IMR-90 (cell line): ENCODE results near the gene PGA4. TPM values are rescaled to one million over a fixed set of nuclear protein-coding genes. Genes with fewer than 3 reads are reported as not detected.

Experiments used
- ATAC-seq: fragments of 200-7000 bp; cut with Tn5 transposase; 2 replicates; pipeline ENCODE4 v1.9.1; 2020; ENCODE audit warnings: low read depth, mild to moderate bottlenecking, moderate library complexity
- BruUV-seq: library from RNA; stranded (reverse); fragments of 400-500 nt; replicated peaks from 2 replicates; lab custom pipeline; 2021; lab: Mats Ljungman, UMichigan
- CTCF ChIA-PET: fragments of 300-600 bp; formaldehyde crosslinking; extraction: SDS; loops from one replicate; lab custom pipeline; 2021; ENCODE audit warnings: antibody characterized with exemption; lab: Yijun Ruan, JAX
- POLR2A ChIA-PET: fragments of 300-600 bp; sonication (Branson Sonifier 250); formaldehyde crosslinking; loops from one replicate; lab custom pipeline; 2022; ENCODE audit warnings: antibody characterized with exemption; ENCODE audit not compliant: unreplicated experiment; lab: Charles Lee
- DNase-seq: peaks from one replicate; pipeline ENCODE4 v3.0.0; 2013
- H2AFZ ChIP-seq: replicated peaks from 2 replicates; pipeline ENCODE3; 2013; ENCODE audit warnings: low read length, mild to moderate bottlenecking; ENCODE audit not compliant: poor library complexity
- H2AK5ac ChIP-seq: 2 replicates; pipeline ENCODE4 v1.6.1; 2013; ENCODE audit warnings: low read depth, low read length, inconsistent platforms
- H2AK9ac ChIP-seq: replicated peaks from 2 replicates; pipeline ENCODE3; 2013; ENCODE audit warnings: mild to moderate bottlenecking, low read depth, low read length, moderate library complexity; ENCODE audit not compliant: poor library complexity
- H2BK120ac ChIP-seq: 2 replicates; pipeline ENCODE4 v1.6.1; 2013; ENCODE audit warnings: low read depth, low read length, inconsistent platforms
- H2BK15ac ChIP-seq: 3 replicates; pipeline ENCODE4 v1.6.1; 2013; ENCODE audit warnings: low read depth, low read length, inconsistent platforms
- H2BK20ac ChIP-seq: 2 replicates; pipeline ENCODE4 v1.6.1; 2013; ENCODE audit warnings: low read depth, mild to moderate bottlenecking, inconsistent platforms, low read length, moderate library complexity
- H2BK5ac ChIP-seq: 2 replicates; pipeline ENCODE4 v1.6.1; 2013; ENCODE audit warnings: mild to moderate bottlenecking, low read depth, low read length, inconsistent platforms; ENCODE audit not compliant: poor library complexity, severe bottlenecking
- H3K14ac ChIP-seq: replicated peaks from 2 replicates; pipeline ENCODE4 v1.6.1; 2013; ENCODE audit warnings: low read depth, low read length, inconsistent platforms
- H3K18ac ChIP-seq: 2 replicates; pipeline ENCODE4 v1.6.1; 2013; ENCODE audit warnings: low read depth, low read length, control low read depth
- H3K23ac ChIP-seq: 2 replicates; pipeline ENCODE4 v1.6.1; 2013; ENCODE audit warnings: low read depth, low read length, inconsistent platforms
- H3K27ac ChIP-seq: 2 replicates; pipeline ENCODE4 v1.5.1; 2013; ENCODE audit warnings: mild to moderate bottlenecking, control low read depth, low read length; ENCODE audit not compliant: insufficient read depth
- H3K27me3 ChIP-seq: 2 replicates; pipeline ENCODE4 v1.6.1; 2013; ENCODE audit warnings: low read length; ENCODE audit not compliant: control insufficient read depth, insufficient read depth
- H3K36me3 ChIP-seq: 2 replicates; pipeline ENCODE4 v1.6.1; 2013; ENCODE audit warnings: low read length, mixed read lengths; ENCODE audit not compliant: control insufficient read depth, insufficient read depth
- H3K4ac ChIP-seq: 2 replicates; pipeline ENCODE4 v1.6.1; 2013; ENCODE audit warnings: low read depth, low read length, inconsistent platforms
- H3K4me1 ChIP-seq: 2 replicates; pipeline ENCODE4 v1.6.1; 2013; ENCODE audit warnings: low read length, mixed read lengths; ENCODE audit not compliant: control insufficient read depth, insufficient read depth
- H3K4me2 ChIP-seq: 2 replicates; pipeline ENCODE4 v1.6.1; 2013; ENCODE audit warnings: low read depth, mild to moderate bottlenecking, control low read depth, low read length, moderate library complexity
- H3K4me3 ChIP-seq: 2 replicates; pipeline ENCODE4 v1.5.1; 2013; ENCODE audit warnings: low read depth, mild to moderate bottlenecking, control low read depth, low read length, moderate library complexity; ENCODE audit not compliant: insufficient read depth
- H3K56ac ChIP-seq: 2 replicates; pipeline ENCODE4 v1.6.1; 2013; ENCODE audit warnings: low read length, inconsistent platforms; ENCODE audit not compliant: insufficient read depth; ENCODE audit errors: extremely low read depth
- H3K79me1 ChIP-seq, 2 experiments: 2 replicates each; pipeline ENCODE4 v1.6.1; 2013; ENCODE audit warnings: low read length in 2 of 2, inconsistent platforms in 1 of 2, low read depth in 1 of 2
- H3K9ac ChIP-seq: 2 replicates; pipeline ENCODE4 v1.6.1; 2013; ENCODE audit warnings: low read depth, low read length, control low read depth
- H3K9me1 ChIP-seq: 2 replicates; pipeline ENCODE4 v1.6.1; 2013; ENCODE audit warnings: low read length, inconsistent platforms; ENCODE audit not compliant: insufficient read depth
- H3K9me3 ChIP-seq: 2 replicates; pipeline ENCODE4 v1.6.1; 2013; ENCODE audit warnings: low read length; ENCODE audit not compliant: control insufficient read depth, insufficient read depth
- H4K20me1 ChIP-seq: 2 replicates; pipeline ENCODE4 v1.6.1; 2013; ENCODE audit warnings: low read length, inconsistent platforms; ENCODE audit not compliant: insufficient read depth
- H4K5ac ChIP-seq: 2 replicates; pipeline ENCODE4 v1.6.1; 2013; ENCODE audit warnings: mild to moderate bottlenecking, low read depth, low read length, control low read depth
- H4K8ac ChIP-seq, 2 experiments: 2 replicates each; pipeline ENCODE4 v1.6.1; 2013; ENCODE audit warnings: low read depth in 2 of 2, low read length in 2 of 2, control low read depth in 1 of 2, inconsistent platforms in 1 of 2
- H4K91ac ChIP-seq: 2 replicates; pipeline ENCODE4 v1.6.1; 2013; ENCODE audit warnings: low read depth, low read length, inconsistent platforms; ENCODE audit not compliant: insufficient read depth
- BHLHE40 ChIP-seq: fragments of 150-350 bp; IDR thresholded peaks from 2 replicates; pipeline ENCODE4 v1.6.1; 2016; ENCODE audit warnings: mild to moderate bottlenecking, low read depth, low read length
- CEBPB ChIP-seq: IDR thresholded peaks from 2 replicates; pipeline ENCODE4 v1.6.1; 2012; ENCODE audit warnings: low read depth, low read length, improper control_type of control experiment
- CHD1 ChIP-seq: IDR thresholded peaks from 2 replicates; pipeline ENCODE4 v1.6.1; 2012; ENCODE audit warnings: low read depth, low read length, improper control_type of control experiment
- ELK1 ChIP-seq: fragments of 150-350 bp; IDR thresholded peaks from 2 replicates; pipeline ENCODE4 v1.6.1; 2016; ENCODE audit warnings: low read depth, mild to moderate bottlenecking, low read length, moderate library complexity, borderline replicate concordance
- FOS ChIP-seq: fragments of 150-350 bp; IDR thresholded peaks from 2 replicates; pipeline ENCODE4 v1.6.1; 2016; ENCODE audit warnings: low read depth, low read length
- MAFK ChIP-seq: IDR thresholded peaks from 2 replicates; pipeline ENCODE4 v1.6.1; 2012; ENCODE audit warnings: low read depth, low read length, improper control_type of control experiment
- MAZ ChIP-seq: IDR thresholded peaks from 2 replicates; pipeline ENCODE4 v1.6.1; 2012; ENCODE audit warnings: low read depth, mild to moderate bottlenecking, low read length, improper control_type of control experiment, moderate library complexity, borderline replicate concordance
- MXI1 ChIP-seq: IDR thresholded peaks from 2 replicates; pipeline ENCODE4 v1.6.1; 2012; ENCODE audit warnings: low read depth, mild to moderate bottlenecking, low read length, moderate library complexity, borderline replicate concordance
- NFE2L2 ChIP-seq: fragments of 150-350 bp; IDR thresholded peaks from 2 replicates; pipeline ENCODE4 v1.6.1; 2016; ENCODE audit warnings: low read depth, mild to moderate bottlenecking, low read length
- POLR2A ChIP-seq: IDR thresholded peaks from 2 replicates; pipeline ENCODE4 v1.6.1; 2012; ENCODE audit warnings: mild to moderate bottlenecking, low read depth, low read length
- RAD21 ChIP-seq: IDR thresholded peaks from 2 replicates; pipeline ENCODE4 v1.6.1; 2012; ENCODE audit warnings: low read length, improper control_type of control experiment
- RCOR1 ChIP-seq: IDR thresholded peaks from 2 replicates; pipeline ENCODE4 v1.6.1; 2012; ENCODE audit warnings: mild to moderate bottlenecking, low read length, improper control_type of control experiment; ENCODE audit not compliant: insufficient replicate concordance
- RFX5 ChIP-seq: IDR thresholded peaks from 2 replicates; pipeline ENCODE4 v1.8.0; 2012; ENCODE audit warnings: low read depth, mild to moderate bottlenecking, low read length, moderate library complexity
- SMC3 ChIP-seq: fragments of 150-350 bp; IDR thresholded peaks from 2 replicates; pipeline ENCODE4 v1.6.1; 2016; ENCODE audit warnings: low read depth, mild to moderate bottlenecking, antibody characterized with exemption, low read length, moderate library complexity
- USF2 ChIP-seq: fragments of 150-350 bp; IDR thresholded peaks from 2 replicates; pipeline ENCODE4 v1.6.1; 2017; ENCODE audit warnings: mild to moderate bottlenecking, antibody characterized with exemption, low read length, low read depth
- WGBS, 2 experiments: methylation state at CpG; one replicate each; pipeline versions ENCODE4 v1.1.5 to v1.1.7; 2013; ENCODE audit warnings: missing lambda C conversion rate in 2 of 2; ENCODE audit not compliant: insufficient read length in 1 of 2; ENCODE audit errors: extremely low coverage in 2 of 2; 5-methylcytosine and 5-hydroxymethylcytosine counted together
- dilution Hi-C: fragments of 300-500 bp; cut with HindIII; formaldehyde crosslinking; loops from one replicate; pipeline ENCODE4 v1.14.3; 2018; ENCODE audit warnings: low sequenced_read_pairs; ENCODE audit not compliant: unreplicated experiment
- in situ Hi-C: fragments of 300-500 bp; cut with MboI; formaldehyde crosslinking; loops from 3 replicates; pipeline ENCODE4 v1.14.3; 2019; ENCODE audit warnings: low sequenced_read_pairs, inconsistent platforms, mixed read lengths
- intact Hi-C: fragments of 100-400 bp; cut with micrococcal nuclease; formaldehyde crosslinking; loops from 2 replicates; pipeline ENCODE4 v1.10.0; 2022
- polyA plus RNA-seq, 3 experiments: library from polyadenylated mRNA; depleted of rRNA; stranded (reverse); fragments of >200 nt; gene quantifications; 2 replicates each; pipeline ENCODE4 v1.2.3, GENCODE V29; 2012; ENCODE audit warnings: low replicate concordance in 1 of 3
- total RNA-seq: library from RNA; depleted of rRNA; stranded (reverse); fragments of >200 nt; gene quantifications from 2 replicates; pipeline ENCODE4 v1.2.3, GENCODE V29; 2012

Gene PGA4
- total and polyA plus RNA-seq, 2 of the 4 experiments (the other 2 are of a cell fraction) = not detected

DNA sequence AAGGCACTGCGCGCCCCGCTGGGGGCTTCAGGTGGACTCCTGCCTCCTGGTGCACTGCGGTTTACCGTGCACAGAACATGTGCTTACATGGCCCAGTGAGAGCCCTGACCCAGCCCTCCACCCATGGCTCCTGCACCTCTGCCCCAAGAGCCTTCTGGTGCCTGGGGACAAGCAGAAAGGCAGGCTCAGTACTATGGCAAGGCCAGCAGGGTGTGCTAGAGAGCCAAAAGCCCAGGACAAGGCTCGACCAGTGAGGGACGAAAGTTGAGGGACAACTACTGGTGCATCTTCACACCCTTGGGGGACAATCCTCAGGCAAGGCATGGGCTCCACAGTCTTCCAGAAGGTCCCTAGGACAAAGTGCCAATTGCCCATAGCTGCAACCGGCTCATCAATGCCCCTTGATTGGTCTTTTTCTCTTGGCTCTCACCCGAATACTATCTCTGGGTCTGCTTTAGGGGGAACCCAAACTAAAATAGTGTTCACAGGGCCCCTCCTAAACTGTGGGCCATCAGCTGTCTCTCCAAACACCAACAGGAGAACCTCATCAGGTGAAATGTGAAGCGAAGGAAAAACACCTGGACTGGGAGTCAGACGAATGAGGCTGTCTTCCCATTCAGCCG lies 32.4 kb downstream of the PGA4 start:
- 45% methylated on average over 8 of the region's 12 CpGs; no CpG with 5 or more reads in 1 of the 2 experiments for WGBS, 2 experiments
- no peak overlapping the region for H3K9ac ChIP-seq
- H2BK5ac ChIP-seq = no peak overlapping the region
- intact Hi-C loops = loop anchor here (1.0 kb wide), 2 partner anchors 40 to 131 kb away; no protein-coding TSS in a partner anchor
- H3K27ac ChIP-seq = no peak overlapping the region
- no peak overlapping the region for H4K8ac ChIP-seq
- H3K9me1 ChIP-seq = no peaks in the 10 kb centered on the region
- DNase-seq (peak; percentile 52), ATAC-seq (peak; percentile 99)
- no peaks in the 10 kb centered on the region for H3K79me1 ChIP-seq
- H2AK5ac ChIP-seq = no peak overlapping the region
- H3K4me2 ChIP-seq = no peak overlapping the region
- no peak overlapping the region for H2BK15ac ChIP-seq
- H2BK20ac ChIP-seq = no peak overlapping the region
- no peaks in the 10 kb centered on the region for H3K36me3 ChIP-seq
- peaks cover 1% of the 10 kb centered on the region; the same call in 1 of the 2 replicates for H3K27me3 ChIP-seq
- H3K56ac ChIP-seq = no peak overlapping the region
- peak overlapping the region; percentile 82 for H2AK9ac ChIP-seq
- H3K4me1 ChIP-seq = no peaks in the 10 kb centered on the region
- no peak overlapping the region for H3K4me3 ChIP-seq
- H3K14ac ChIP-seq = no peak overlapping the region; the same call in 1 of the 2 replicates
- CTCF ChIA-PET = interaction anchor here (0.6 to 1.5 kb wide), 4 partner anchors 41 to 1681 kb away, joined by 3 to 8 read pairs (median 5); partner anchors contain the start of gene VWCE
- dilution Hi-C loops = no loop called here
- H4K5ac ChIP-seq = no peak overlapping the region
- no peak overlapping the region for H4K91ac ChIP-seq
- H3K4ac ChIP-seq = no peak overlapping the region
- H3K9me3 ChIP-seq = no peaks in the 10 kb centered on the region
- in situ Hi-C loops = loop anchor here (5.0 kb wide), 1 partner anchor 62 kb away; no protein-coding TSS in a partner anchor
- no peak overlapping the region for H2BK120ac ChIP-seq
- H3K23ac ChIP-seq = no peak overlapping the region
- H2AFZ ChIP-seq = peak overlapping the region; percentile 71
- no peak overlapping the region for H3K18ac ChIP-seq
- BruUV-seq = no TSS peak
- POLR2A ChIA-PET = no interaction called here
- H4K20me1 ChIP-seq = no peaks in the 10 kb centered on the region
- TF ChIP-seq RCOR1 (no peak), RAD21 (peak; percentile 78), FOS (no peak), CHD1 (no peak), ELK1 (no peak), NFE2L2 (no peak), BHLHE40 (no peak), MXI1 (no peak), CEBPB (no peak), USF2 (no peak), MAZ (no peak), SMC3 (peak; percentile 75), RFX5 (no peak), MAFK (no peak), POLR2A (no peak)
